HG02588 (cell line): ENCODE results near the gene ZMYND8.

Experiments used
- ATAC-seq: cut with Tn5 transposase; IDR thresholded peaks from one replicate; pipeline ENCODE4 v1.9.1; 2021; ENCODE audit warnings: mild to moderate bottlenecking, moderate library complexity; ENCODE audit not compliant: unreplicated experiment

The ZMYND8 gene

GRCh38 chr20:47335251-47336128 lies 21.0 kb downstream of the ZMYND8 start:
- ATAC-seq: no peak

GRCh38 chr20:47334022-47334551 lies 22.4 kb downstream of the ZMYND8 start:
- no peak for ATAC-seq

GRCh38 chr20:47332381-47333206 lies 23.9 kb downstream of the ZMYND8 start:
- no peak for ATAC-seq

GRCh38 chr20:47330933-47331708 lies 25.4 kb downstream of the ZMYND8 start:
- no peak for ATAC-seq

- ATAC-seq: no peak
Measured at GRCh38 chr20:47330071-47330470, 26.4 kb downstream of the ZMYND8 start.

- ATAC-seq: no peak
Measured at GRCh38 chr20:47328129-47328528, 28.4 kb downstream of the ZMYND8 start.

GRCh38 chr20:47327711-47328110 lies 28.8 kb downstream of the ZMYND8 start:
- no peak for ATAC-seq

GRCh38 chr20:47326658-47327268 lies 29.7 kb downstream of the ZMYND8 start:
- ATAC-seq: no peak

- no peak for ATAC-seq
Measured at GRCh38 chr20:47325242-47325641, 31.3 kb downstream of the ZMYND8 start.

GRCh38 chr20:47320990-47321805 lies 35.3 kb downstream of the ZMYND8 start:
- ATAC-seq: no peak

- no peak for ATAC-seq
Measured at GRCh38 chr20:47319517-47320252, 36.8 kb downstream of the ZMYND8 start.

GRCh38 chr20:47318586-47319516 lies 37.6 kb downstream of the ZMYND8 start:
- no peak for ATAC-seq

GRCh38 chr20:47318027-47318585 lies 38.4 kb downstream of the ZMYND8 start:
- ATAC-seq: no peak

GRCh38 chr20:47317127-47317895 lies 39.2 kb downstream of the ZMYND8 start:
- ATAC-seq: no peak

- ATAC-seq: no peak
Measured at GRCh38 chr20:47316776-47317126, 39.7 kb downstream of the ZMYND8 start.

- no peak for ATAC-seq
Measured at GRCh38 chr20:47315339-47316056, 41.0 kb downstream of the ZMYND8 start.
